Kidney epithelial cell (primary cell): ENCODE results near the gene FASTK. TPM values are rescaled to one million over a fixed set of nuclear protein-coding genes. Genes with fewer than 3 reads are reported as not detected.

ENCODE experiments used
- DNase-seq: peaks from one replicate; pipeline ENCODE4 v3.0.0-alpha.2; 2010; ENCODE audit warnings: low read depth
- H3K27me3 ChIP-seq: 2 replicates; pipeline ENCODE4 v1.6.0; 2011; ENCODE audit warnings: low read length; ENCODE audit not compliant: control insufficient read depth, insufficient read depth
- H3K36me3 ChIP-seq: 2 replicates; pipeline ENCODE4 v1.5.1; 2011; ENCODE audit warnings: low read length; ENCODE audit not compliant: control insufficient read depth, insufficient read depth
- H3K4me3 ChIP-seq: 2 replicates; pipeline ENCODE4 v1.5.1; 2011; ENCODE audit warnings: low read depth, mild to moderate bottlenecking, control low read depth, low read length
- total RNA-seq: library from RNA; depleted of rRNA; stranded (reverse); fragments of >200 nt; gene quantifications from 2 replicates; pipeline ENCODE4 v1.2.3, GENCODE V29; 2015
- TF ChIP-seq, protein P1 (sequence below): IDR thresholded peaks from 2 replicates; pipeline ENCODE4 v1.5.1; 2011; ENCODE audit warnings: mild to moderate bottlenecking, moderate library complexity, low read length, control low read depth, inconsistent platforms; ENCODE audit not compliant: insufficient read depth, poor library complexity, severe bottlenecking

The FASTK gene
- total RNA-seq, 1 donor from 2014 or later: 71.7 TPM

DNA sequence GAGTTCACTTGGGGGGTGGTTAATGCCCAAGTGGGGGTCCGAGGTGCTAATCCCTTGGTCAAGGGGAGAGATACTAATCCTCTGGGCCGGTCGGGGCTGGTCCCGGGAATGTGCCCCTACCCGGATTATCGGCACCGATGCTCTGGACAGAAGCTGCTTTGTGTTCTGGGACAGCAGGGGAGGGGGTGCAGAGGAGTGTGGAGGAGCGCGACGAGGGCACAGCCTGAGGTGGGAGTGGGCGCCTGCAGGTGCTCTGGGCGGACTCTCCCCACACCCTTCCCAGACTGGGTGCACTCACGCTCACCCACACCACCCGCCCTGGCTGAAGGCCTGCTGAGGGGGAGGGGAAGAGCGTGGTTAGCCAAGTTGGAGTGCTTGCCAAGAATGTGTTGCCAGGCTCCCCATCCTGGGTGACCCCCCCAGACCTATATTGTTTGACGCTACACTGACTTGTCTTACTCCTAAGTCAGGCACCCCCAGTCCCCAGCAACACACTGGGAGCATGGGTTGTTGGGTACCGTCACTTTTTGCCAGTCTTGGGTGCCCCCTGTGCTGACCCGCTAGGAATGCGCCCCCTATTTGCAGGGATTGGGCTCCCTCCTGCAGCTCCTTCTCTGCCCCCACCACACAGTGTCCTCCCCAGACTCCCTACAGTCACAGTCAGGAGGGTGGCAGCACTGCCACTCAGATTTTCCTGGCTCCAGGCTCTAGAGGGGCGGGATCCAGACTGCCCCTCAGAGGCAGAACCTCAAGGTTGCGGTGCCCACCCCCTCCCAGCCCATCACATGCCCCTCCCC, 20.0 kb downstream of the FASTK start:
- TF ChIP-seq, protein P1, sequence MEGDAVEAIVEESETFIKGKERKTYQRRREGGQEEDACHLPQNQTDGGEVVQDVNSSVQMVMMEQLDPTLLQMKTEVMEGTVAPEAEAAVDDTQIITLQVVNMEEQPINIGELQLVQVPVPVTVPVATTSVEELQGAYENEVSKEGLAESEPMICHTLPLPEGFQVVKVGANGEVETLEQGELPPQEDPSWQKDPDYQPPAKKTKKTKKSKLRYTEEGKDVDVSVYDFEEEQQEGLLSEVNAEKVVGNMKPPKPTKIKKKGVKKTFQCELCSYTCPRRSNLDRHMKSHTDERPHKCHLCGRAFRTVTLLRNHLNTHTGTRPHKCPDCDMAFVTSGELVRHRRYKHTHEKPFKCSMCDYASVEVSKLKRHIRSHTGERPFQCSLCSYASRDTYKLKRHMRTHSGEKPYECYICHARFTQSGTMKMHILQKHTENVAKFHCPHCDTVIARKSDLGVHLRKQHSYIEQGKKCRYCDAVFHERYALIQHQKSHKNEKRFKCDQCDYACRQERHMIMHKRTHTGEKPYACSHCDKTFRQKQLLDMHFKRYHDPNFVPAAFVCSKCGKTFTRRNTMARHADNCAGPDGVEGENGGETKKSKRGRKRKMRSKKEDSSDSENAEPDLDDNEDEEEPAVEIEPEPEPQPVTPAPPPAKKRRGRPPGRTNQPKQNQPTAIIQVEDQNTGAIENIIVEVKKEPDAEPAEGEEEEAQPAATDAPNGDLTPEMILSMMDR: peak; percentile 32
- H3K4me3 ChIP-seq: peak overlapping the region; percentile 79
- no peaks in the 10 kb centered on the region for H3K27me3 ChIP-seq
- H3K36me3 ChIP-seq: no peaks in the 10 kb centered on the region
- no peak for DNase-seq

DNA sequence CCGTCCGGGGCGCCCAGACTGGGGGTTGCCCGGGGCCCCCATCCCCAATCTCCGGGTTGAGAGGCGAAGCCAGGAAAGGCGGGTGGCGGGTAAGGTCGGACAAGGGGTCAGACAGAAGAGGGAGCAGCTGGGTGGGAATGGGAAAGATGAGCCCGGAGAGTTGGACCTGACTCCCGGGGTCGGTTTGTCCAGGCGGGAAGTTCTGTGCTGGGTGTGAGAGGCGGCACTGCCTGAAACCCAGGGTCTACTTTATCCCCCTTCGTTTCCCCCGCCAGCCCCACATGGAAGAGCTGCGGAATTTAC, 20.5 kb downstream of the FASTK start:
- no peaks in the 10 kb centered on the region for H3K27me3 ChIP-seq
- TF ChIP-seq, protein P1: no peak
- no peaks in the 10 kb centered on the region for H3K36me3 ChIP-seq
- H3K4me3 ChIP-seq: peak overlapping the region; percentile 79
- DNase-seq: no peak

DNA sequence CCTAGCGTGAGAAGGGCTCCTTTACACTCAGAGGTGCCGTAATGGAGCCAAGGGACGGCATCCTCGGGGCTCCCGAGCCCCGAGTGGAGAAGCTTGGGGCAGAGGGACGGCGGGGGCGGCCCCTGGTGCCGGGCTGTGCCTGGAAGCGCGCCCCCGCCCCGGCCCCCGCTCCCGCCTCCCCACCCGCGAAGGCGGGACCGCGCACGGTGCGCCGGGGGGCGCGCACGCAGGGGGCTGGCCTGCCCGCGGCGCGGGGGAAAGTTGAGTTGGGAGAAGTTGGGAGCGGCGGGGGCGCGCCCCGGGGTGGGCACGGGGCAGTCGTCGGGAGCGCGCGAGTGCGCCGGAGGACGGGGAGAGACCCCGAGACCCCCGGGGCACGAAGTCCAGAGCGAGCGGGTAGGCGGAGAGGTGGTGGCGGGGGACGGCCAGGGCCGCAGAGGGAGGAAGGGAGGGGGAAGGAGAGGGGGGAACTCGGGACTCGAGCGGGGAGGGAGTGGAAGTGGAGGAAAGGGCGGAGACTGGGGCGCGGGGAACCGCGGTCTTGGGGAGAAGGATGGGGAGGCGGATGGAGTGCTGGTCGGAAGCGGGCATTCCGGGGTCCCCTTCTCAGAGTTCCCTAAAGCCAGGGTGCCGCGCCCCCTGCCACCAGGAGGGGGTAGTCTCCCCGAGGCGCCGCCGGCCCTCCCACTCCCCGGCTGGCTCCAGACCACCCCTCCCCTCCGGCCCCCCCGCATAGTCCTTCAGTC, 21.1 kb downstream of the FASTK start, which contains the start of gene SLC4A2:
TSS of gene SLC4A2 (plus strand) at position 223 of the 746 bp plus-strand sequence. CDS start 2,399 bp downstream, outside the sequence.
- no peaks in the 10 kb centered on the region for H3K36me3 ChIP-seq
- no peak for DNase-seq
- H3K4me3 ChIP-seq: peak within 1 kb of the TSS; percentile 79
- no peaks in the 10 kb centered on the region for H3K27me3 ChIP-seq
- TF ChIP-seq, protein P1: peak; percentile 59

DNA sequence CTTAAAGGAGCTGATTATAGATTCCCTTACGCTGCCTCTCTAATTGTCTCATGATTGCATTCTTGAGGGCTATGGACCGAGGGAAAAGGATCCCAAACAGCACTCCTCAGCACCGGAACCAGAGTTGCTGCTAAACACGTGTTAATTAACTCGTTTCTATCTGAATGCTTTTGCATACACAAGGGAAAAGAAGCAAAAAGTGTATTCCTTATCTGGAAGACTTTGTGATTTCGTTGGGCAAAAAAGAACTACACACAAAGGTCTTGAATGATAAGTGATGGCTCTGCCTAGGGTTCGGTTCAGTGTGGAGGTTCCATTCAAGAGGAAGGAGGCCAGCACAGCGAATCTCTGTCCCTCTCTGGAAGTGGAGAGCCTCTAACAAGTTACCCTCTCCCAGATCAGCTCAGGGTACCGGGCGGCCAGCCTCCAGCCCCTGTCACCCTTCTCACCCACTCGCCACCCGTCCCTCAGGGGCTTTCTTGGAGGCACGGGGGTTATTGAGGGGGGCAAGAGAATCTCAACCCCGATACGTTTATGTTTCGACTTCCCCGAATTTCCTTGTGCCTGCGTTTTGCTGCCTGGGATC, 21.7 kb downstream of the FASTK start:
- H3K4me3 ChIP-seq: peak overlapping the region; percentile 79
- no peak for DNase-seq
- TF ChIP-seq, protein P1: no peak
- no peaks in the 10 kb centered on the region for H3K36me3 ChIP-seq
- no peaks in the 10 kb centered on the region for H3K27me3 ChIP-seq

DNA sequence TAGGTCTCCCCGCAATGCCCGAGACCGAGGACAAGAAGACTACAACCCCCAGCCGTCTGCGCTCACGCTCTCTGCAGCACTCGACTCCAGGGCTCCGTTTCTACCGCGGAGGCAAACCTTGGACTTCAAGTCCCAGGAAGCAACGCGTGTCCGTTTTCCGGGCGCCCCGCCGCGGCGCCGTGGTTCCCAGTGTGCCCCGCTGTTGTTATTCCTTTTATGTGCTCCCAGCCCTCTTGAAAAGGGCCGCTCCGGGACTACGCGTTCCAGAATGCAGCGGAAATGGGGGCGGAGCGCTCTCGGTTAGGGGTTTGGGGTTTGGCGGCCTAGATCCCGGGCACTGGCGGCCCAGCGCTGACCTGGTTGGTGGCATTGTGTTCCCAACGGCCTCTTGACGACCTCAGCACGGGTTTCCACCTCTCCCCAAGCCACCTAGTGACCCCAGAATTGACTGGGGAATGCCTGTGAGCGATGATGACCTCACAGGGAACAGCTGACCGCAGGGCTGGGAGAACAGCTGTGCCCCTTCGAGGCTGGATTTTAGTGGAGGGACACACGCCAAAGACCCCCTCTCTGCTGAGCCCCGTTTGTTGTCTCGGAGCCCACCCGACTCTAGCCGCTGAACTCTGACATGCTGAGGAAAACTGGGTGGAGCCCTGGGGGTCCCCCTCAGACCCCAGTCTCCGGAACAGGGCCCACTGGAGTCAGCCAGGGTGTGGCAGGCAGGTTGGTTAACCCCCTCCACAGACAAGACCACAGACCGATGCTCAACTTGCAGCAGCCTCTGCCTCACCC, 22.4 kb downstream of the FASTK start:
- peak; percentile 99 for DNase-seq
- H3K4me3 ChIP-seq: peak overlapping the region; percentile 26
- H3K27me3 ChIP-seq: no peaks in the 10 kb centered on the region
- no peaks in the 10 kb centered on the region for H3K36me3 ChIP-seq
- TF ChIP-seq, protein P1: no peak
